HCT116 (cell line): ENCODE results near the gene ARHGAP21. TPM values are rescaled to one million over a fixed set of nuclear protein-coding genes. Genes with fewer than 3 reads are reported as not detected.

ENCODE experiments used
- ATAC-seq: fragments of 200-7000 bp; cut with Tn5 transposase; 2 replicates; pipeline ENCODE4 v1.9.1; 2020; ENCODE audit warnings: mild to moderate bottlenecking, moderate library complexity
- BruUV-seq: library from RNA; stranded (reverse); fragments of 400-500 nt; replicated peaks from 2 replicates; lab custom pipeline; 2021; lab: Mats Ljungman, UMichigan
- CTCF ChIA-PET: fragments of 300-600 bp; sonication (Branson Sonifier 250); formaldehyde crosslinking; loops from one replicate; lab custom pipeline; 2021; ENCODE audit warnings: antibody characterized with exemption; lab: Charles Lee
- POLR2A ChIA-PET: fragments of 300-600, 350-600 bp; sonication (Branson Sonifier 250); formaldehyde crosslinking; loops from one replicate; lab custom pipeline; 2021; ENCODE audit warnings: antibody characterized with exemption; lab: Charles Lee
- RAD21 ChIA-PET, 2 experiments: fragments of 300-600 bp; sonication (Branson Sonifier 250); formaldehyde crosslinking; loops; one replicate each; lab custom pipeline; 2023; ENCODE audit warnings: low total read pairs in 2 of 2; ENCODE audit not compliant: uncharacterized antibody in 2 of 2, unreplicated experiment in 2 of 2, low non-redundant PET in 1 of 2; lab: Charles Lee
- DNase-seq: peaks from one replicate; pipeline ENCODE4 v3.0.0-alpha.2; 2010; ENCODE audit warnings: low read depth, low spot score
- H2AFZ ChIP-seq: fragments of 200-600 bp; shearing (Covaris generic), sonication (generic); 2 replicates; pipeline ENCODE4 v1.6.1; 2017; ENCODE audit warnings: low read depth, mixed run types, mixed read lengths, antibody characterized with exemption, low read length; ENCODE audit not compliant: poor library complexity, severe bottlenecking
- H3K27ac ChIP-seq: 2 replicates; pipeline ENCODE4 v1.5.1; 2012; ENCODE audit warnings: low read depth, low read length
- H3K27me3 ChIP-seq: fragments of 200-600 bp; sonication (generic); 2 replicates; pipeline ENCODE4 v1.6.1; 2016; ENCODE audit warnings: mixed run types, low read length, mixed read lengths; ENCODE audit not compliant: insufficient read depth
- H3K36me3 ChIP-seq, 2 experiments: fragments of 200-500 bp in 1 of 2; fragments of 200-600 bp in 1 of 2; sonication (Bioruptor generic) in 1 of 2; sonication (generic) in 1 of 2; 2 replicates each; pipeline versions ENCODE4 v1.5.1 to v1.6.1; 2014 to 2016; ENCODE audit warnings: low read length in 2 of 2, inconsistent platforms in 1 of 2, mixed read lengths in 1 of 2, mixed run types in 1 of 2; ENCODE audit not compliant: insufficient read depth in 2 of 2, control insufficient read depth in 1 of 2
- H3K4me1 ChIP-seq, 2 experiments: fragments of 200-600 bp in 1 of 2; sonication (generic) in 1 of 2; 2 replicates each; pipeline versions ENCODE4 v1.5.1 to v1.6.1; 2012 to 2017; ENCODE audit warnings: low read length in 2 of 2, inconsistent platforms in 1 of 2, mild to moderate bottlenecking in 1 of 2, mixed read lengths in 1 of 2, mixed run types in 1 of 2, moderate library complexity in 1 of 2; ENCODE audit not compliant: insufficient read depth in 2 of 2, control insufficient read depth in 1 of 2
- H3K4me2 ChIP-seq: fragments of 200-600 bp; sonication (generic); 2 replicates; pipeline ENCODE4 v1.6.1; 2017; ENCODE audit warnings: mixed run types, low read length, mixed read lengths
- H3K4me3 ChIP-seq, 2 experiments: fragments of 200-600 bp in 1 of 2; sonication (generic) in 1 of 2; replicated peaks in 1 of 2; 2 replicates each; pipeline ENCODE4 v1.5.1; 2011 to 2016; ENCODE audit warnings: low read length in 2 of 2, control low read depth in 1 of 2, low read depth in 1 of 2, mild to moderate bottlenecking in 1 of 2, mixed read lengths in 1 of 2, mixed run types in 1 of 2
- H3K79me2 ChIP-seq: fragments of 200-600 bp; sonication (generic); 2 replicates; pipeline ENCODE4 v1.6.1; 2017; ENCODE audit warnings: mild to moderate bottlenecking, mixed run types, low read length, moderate library complexity, mixed read lengths; ENCODE audit not compliant: insufficient read depth
- H3K9ac ChIP-seq: fragments of 200-600 bp; sonication (generic); 2 replicates; pipeline ENCODE4 v1.6.1; 2016; ENCODE audit warnings: low read length, mixed read lengths
- H3K9me2 ChIP-seq: fragments of 200-600 bp; sonication (generic), shearing (Covaris generic); 2 replicates; pipeline ENCODE4 v1.6.1; 2017; ENCODE audit warnings: mixed run types, mild to moderate bottlenecking, moderate library complexity; ENCODE audit not compliant: insufficient read depth
- H3K9me3 ChIP-seq, 2 experiments: fragments of 200-500 bp in 1 of 2; fragments of 200-600 bp in 1 of 2; sonication (Bioruptor generic) in 1 of 2; sonication (generic) in 1 of 2; 2 replicates each; pipeline ENCODE4 v1.6.1; 2014 to 2017; ENCODE audit warnings: low read length in 2 of 2, mixed read lengths in 2 of 2, inconsistent platforms in 1 of 2, low read depth in 1 of 2, mild to moderate bottlenecking in 1 of 2, mixed run types in 1 of 2, moderate library complexity in 1 of 2; ENCODE audit not compliant: control insufficient read depth in 1 of 2, insufficient read depth in 1 of 2
- H4K20me1 ChIP-seq: fragments of 200-600 bp; sonication (generic), shearing (Covaris generic); 2 replicates; pipeline ENCODE4 v1.6.1; 2017; ENCODE audit warnings: mixed run types, mild to moderate bottlenecking, moderate library complexity; ENCODE audit not compliant: insufficient read depth
- EGR1 ChIP-seq: IDR thresholded peaks from 2 replicates; pipeline ENCODE4 v1.6.1; 2012; ENCODE audit warnings: low read depth
- EZH2 ChIP-seq: fragments of 200-600 bp; sonication (generic); IDR thresholded peaks from 2 replicates; pipeline ENCODE4 v1.6.1; 2017; ENCODE audit warnings: antibody characterized with exemption, mixed run types
- REST ChIP-seq: IDR thresholded peaks from 2 replicates; pipeline ENCODE4 v1.6.1; 2012; ENCODE audit warnings: low read depth
- SIN3A ChIP-seq: IDR thresholded peaks from 2 replicates; pipeline ENCODE4 v1.6.1; 2012; ENCODE audit warnings: low read depth
- SP1 ChIP-seq: IDR thresholded peaks from 2 replicates; pipeline ENCODE4 v1.6.1; 2012; ENCODE audit warnings: low read depth
- SRF ChIP-seq: IDR thresholded peaks from 2 replicates; pipeline ENCODE4 v1.6.1; 2012; ENCODE audit warnings: low read depth
- TCF7L2 ChIP-seq: IDR thresholded peaks from 2 replicates; pipeline ENCODE4 v1.7.0; 2011; ENCODE audit warnings: borderline replicate concordance, inconsistent platforms; ENCODE audit not compliant: insufficient read depth, insufficient read length; ENCODE audit errors: extremely low read depth
- YY1 ChIP-seq: IDR thresholded peaks from 2 replicates; pipeline ENCODE4 v1.6.1; 2011; ENCODE audit warnings: low read length, low read depth, moderate library complexity, mild to moderate bottlenecking; ENCODE audit not compliant: insufficient replicate concordance; ENCODE audit errors: extremely low read depth
- ZFX ChIP-seq: fragments of 450-650 bp; IDR thresholded peaks from 2 replicates; pipeline ENCODE4 v1.6.1; 2017
- ZNF274 ChIP-seq: fragments of 200-500 bp; sonication (Bioruptor generic); IDR thresholded peaks from 2 replicates; pipeline ENCODE4 v1.6.1; 2014; ENCODE audit warnings: mild to moderate bottlenecking, low read depth, low read length, inconsistent platforms
- intact Hi-C: fragments of 100-400 bp; cut with micrococcal nuclease; formaldehyde crosslinking; loops from 2 replicates; pipeline ENCODE4 v1.10.0; 2022
- total RNA-seq: library from RNA; stranded (reverse); gene quantifications from one replicate; pipeline ENCODE4 v1.2.1, GENCODE V29; 2021; ENCODE audit not compliant: unreplicated experiment
- TF ChIP-seq, protein P1 (sequence below): IDR thresholded peaks from 2 replicates; pipeline ENCODE4 v1.6.1; 2012
- TF ChIP-seq, protein P2 (sequence below): IDR thresholded peaks from 2 replicates; pipeline ENCODE4 v1.6.1; 2011; ENCODE audit warnings: mild to moderate bottlenecking, low read length, moderate library complexity; ENCODE audit not compliant: insufficient replicate concordance; ENCODE audit errors: extremely low read depth

ARHGAP21 gene
- total RNA-seq, 1 experiment from 2014 or later: 47.7 TPM

DNA sequence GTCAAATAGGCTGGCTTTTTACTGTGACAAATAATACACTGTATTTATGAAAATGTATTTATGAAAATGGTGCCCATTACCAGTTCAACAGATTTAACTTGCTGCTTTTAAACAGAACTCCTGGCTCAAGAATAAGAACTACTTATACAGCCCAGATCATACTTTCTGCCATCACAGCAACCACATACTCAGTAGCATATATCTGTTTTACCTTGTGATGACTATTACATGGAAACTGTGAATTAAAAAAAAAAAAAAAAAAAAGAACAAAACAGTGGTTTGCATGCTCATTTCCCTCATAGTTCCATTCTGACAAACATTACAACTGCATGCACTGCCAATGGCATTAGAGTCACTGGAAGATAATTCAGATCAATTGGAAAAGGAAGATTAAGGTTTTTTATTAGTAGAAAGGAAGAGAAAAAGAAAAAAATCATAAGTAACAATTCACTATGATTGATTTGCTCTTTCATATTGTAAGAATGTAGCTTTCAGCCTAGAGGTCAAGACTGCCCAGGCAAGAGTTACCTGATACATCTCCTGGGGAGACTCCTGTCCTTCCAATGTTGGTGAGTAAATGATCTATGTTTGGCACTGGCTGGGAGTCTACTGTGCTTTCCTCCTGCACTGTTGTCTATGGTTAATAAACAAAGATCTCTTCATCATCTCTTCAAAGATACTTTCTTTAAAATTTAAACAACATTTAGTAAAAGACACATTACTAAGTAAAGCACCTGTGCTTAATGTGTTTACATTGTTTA lies 132.8 kb downstream of the ARHGAP21 start:
- DNase-seq: no peak
- ChIA-PET RAD21 (no interaction called here), CTCF (interaction anchor here (1.2 kb wide), 1 partner anchor 56 kb away, joined by 4 read pairs; no protein-coding TSS in a partner anchor), POLR2A (no interaction called here)
- Histone ChIP-seq H3K9ac (no peak overlapping the region), H2AFZ (no peak overlapping the region), H4K20me1 (no peaks in the 10 kb centered on the region), H3K9me2 (no peaks in the 10 kb centered on the region), H3K36me3 (peaks cover 8 to 19% of the 10 kb centered on the region in 2 experiments; a peak in 3 of 4 replicates)
- no peak for ATAC-seq
- TF ChIP-seq SIN3A (no peak), ZFX (no peak), YY1 (no peak), REST (no peak), EGR1 (no peak), SP1 (no peak), EZH2 (no peak), ZNF274 (no peak), TCF7L2 (no peak), SRF (no peak)
- TF ChIP-seq, protein P1, sequence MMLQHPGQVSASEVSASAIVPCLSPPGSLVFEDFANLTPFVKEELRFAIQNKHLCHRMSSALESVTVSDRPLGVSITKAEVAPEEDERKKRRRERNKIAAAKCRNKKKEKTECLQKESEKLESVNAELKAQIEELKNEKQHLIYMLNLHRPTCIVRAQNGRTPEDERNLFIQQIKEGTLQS: no peak
- TF ChIP-seq, protein P2, sequence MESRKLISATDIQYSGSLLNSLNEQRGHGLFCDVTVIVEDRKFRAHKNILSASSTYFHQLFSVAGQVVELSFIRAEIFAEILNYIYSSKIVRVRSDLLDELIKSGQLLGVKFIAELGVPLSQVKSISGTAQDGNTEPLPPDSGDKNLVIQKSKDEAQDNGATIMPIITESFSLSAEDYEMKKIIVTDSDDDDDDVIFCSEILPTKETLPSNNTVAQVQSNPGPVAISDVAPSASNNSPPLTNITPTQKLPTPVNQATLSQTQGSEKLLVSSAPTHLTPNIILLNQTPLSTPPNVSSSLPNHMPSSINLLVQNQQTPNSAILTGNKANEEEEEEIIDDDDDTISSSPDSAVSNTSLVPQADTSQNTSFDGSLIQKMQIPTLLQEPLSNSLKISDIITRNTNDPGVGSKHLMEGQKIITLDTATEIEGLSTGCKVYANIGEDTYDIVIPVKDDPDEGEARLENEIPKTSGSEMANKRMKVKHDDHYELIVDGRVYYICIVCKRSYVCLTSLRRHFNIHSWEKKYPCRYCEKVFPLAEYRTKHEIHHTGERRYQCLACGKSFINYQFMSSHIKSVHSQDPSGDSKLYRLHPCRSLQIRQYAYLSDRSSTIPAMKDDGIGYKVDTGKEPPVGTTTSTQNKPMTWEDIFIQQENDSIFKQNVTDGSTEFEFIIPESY: no peak
- TF ChIP-seq, all 23 proteins: peak for 0
- Histone ChIP-seq H3K4me3 (no peak overlapping the region), H3K9me3 (no peaks in the 10 kb centered on the region), H3K4me1 (no peaks in the 10 kb centered on the region), H3K4me2 (no peak overlapping the region), H3K27ac (no peak overlapping the region), H3K79me2 (no peaks in the 10 kb centered on the region), H3K27me3 (no peaks in the 10 kb centered on the region)
- intact Hi-C loops: no loop called here
- BruUV-seq: no TSS peak
